HL-60/S4 treated with phorbol 12-myristate 13-acetate at 8.2 ng/mL for 4 days and 3 days (cell line): ENCODE measurements around the gene SULT1A2.
"Not testable (repeated sequence)": the region's sequence is repeated elsewhere in the genome, so short reads cannot be mapped to it uniquely, and the experiment has no call there.

Experiments used
- in situ Hi-C: fragments of 300-500 bp; cut with MboI; formaldehyde crosslinking; loops from 2 replicates; pipeline ENCODE4 v1.15.0; 2022; ENCODE audit warnings: low sequenced_read_pairs

The SULT1A2 gene

DNA sequence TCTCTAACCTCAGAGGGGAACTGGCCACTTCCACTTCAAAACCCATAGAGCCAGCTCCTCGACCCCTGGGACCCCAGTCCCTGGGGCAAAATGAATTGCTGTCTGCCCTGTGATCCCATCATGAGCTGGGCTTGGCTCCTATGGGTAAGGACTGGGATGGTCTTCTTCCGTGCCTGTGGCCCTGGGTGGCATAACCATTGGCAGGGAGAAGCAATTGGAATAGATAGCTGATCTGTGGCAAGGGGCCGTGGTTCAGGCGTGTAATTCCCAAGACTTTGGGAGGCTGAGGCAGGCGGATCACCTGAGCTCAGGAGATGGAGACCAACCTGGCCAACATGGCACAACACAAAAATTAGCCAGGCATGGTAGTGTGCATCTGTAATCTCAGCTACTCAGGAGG is 4.3 kb downstream of the SULT1A2 start:
- in situ Hi-C loops = loop anchor here (25.0 kb wide), 1 partner anchor 305 kb away; the partner anchor contains the start of gene SBK1

DNA sequence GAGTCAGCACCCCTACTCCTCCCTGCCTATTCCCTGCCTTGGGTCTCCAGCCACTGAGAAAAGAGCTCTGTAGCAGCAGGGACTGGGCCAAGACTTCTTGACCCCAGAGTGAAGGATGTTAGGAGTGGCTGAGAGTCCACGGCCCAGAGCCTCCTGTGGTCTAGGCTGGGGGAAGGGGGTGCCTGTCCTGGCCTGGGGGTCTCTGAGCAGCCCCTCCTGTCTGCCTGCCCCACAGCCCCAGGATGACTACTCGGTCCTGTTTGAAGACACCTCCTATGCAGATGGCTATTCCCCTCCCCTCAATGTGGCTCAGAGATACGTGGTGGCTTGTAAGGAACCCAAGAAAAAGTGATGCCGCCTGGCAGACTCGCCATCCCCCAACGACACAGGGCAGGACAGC is 5.5 kb downstream of the SULT1A2 start:
- in situ Hi-C loops = loop anchor here (25.0 kb wide), 1 partner anchor 304 kb away; the partner anchor contains the start of gene SBK1

GRCh38 chr16:28590384-28591340 is 6.2 kb downstream of the SULT1A2 start:
- in situ Hi-C loops = loop anchor here (25.0 kb wide), 1 partner anchor 303 kb away; the partner anchor contains the start of gene SBK1

DNA sequence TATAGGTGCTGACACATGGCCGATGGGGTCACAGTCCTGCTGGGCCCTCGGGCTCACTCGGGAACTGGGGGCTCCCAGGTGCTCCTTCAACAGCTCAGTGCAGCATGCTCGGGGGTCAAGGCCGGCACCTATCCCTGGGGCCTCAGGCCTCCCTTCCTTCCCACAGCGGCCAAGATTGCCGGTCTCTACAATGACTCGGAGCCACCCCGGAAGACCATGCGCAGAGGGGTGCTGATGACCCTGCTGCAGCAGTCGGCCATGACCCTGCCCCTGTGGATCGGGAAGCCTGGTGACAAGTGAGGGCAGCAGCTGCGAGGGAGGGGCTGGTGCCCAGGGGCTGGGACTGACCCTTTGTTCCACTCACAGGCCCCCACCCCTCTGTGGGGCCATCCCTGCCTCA is 6.9 kb downstream of the SULT1A2 start:
- in situ Hi-C loops = loop anchor here (25.0 kb wide), 1 partner anchor 303 kb away; the partner anchor contains the start of gene SBK1

- in situ Hi-C loops = loop anchor here (25.0 kb wide), 1 partner anchor 302 kb away; the partner anchor contains the start of gene SBK1
Measured at GRCh38 chr16:28589069-28589468, 7.8 kb downstream of the SULT1A2 start.

DNA sequence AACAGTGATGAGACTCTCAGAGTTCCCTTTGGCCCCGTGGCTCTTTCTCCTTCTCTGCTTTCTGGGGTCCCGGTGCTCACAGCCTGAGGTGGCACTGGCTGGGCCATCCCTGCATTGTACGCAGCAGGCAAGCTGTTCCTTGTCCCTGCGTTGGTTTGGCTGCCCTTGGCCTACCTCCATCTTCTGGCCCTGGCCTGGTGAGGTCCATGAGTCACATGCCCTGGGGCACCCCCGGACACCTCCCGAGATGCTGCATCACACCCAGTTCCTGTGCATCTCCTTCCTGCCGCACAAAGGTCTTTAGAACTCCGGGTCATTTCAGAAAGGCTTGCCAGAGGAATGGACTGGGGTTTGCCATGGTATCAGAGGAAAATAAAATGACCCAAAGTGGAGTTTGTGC is 9.5 kb downstream of the SULT1A2 start:
- in situ Hi-C loops = loop anchor here (25.0 kb wide), 1 partner anchor 300 kb away; the partner anchor contains the start of gene SBK1

GRCh38 chr16:28586466-28586865 is 10.4 kb downstream of the SULT1A2 start:
- in situ Hi-C loops = loop anchor here (25.0 kb wide), 1 partner anchor 299 kb away; the partner anchor contains the start of gene SBK1

GRCh38 chr16:28585674-28586073 is 11.2 kb downstream of the SULT1A2 start:
- in situ Hi-C loops = loop anchor here (25.0 kb wide), 1 partner anchor 298 kb away; the partner anchor contains the start of gene SBK1

- in situ Hi-C loops = loop anchor here (25.0 kb wide), 1 partner anchor 294 kb away; the partner anchor contains the start of gene SBK1
Measured at GRCh38 chr16:28580726-28581315, 16.0 kb downstream of the SULT1A2 start.

- in situ Hi-C loops = loop anchor here (25.0 kb wide), 1 partner anchor 288 kb away; the partner anchor contains the start of gene SBK1
Measured at GRCh38 chr16:28575446-28576109, 21.3 kb downstream of the SULT1A2 start.

GRCh38 chr16:28574925-28575324 is 21.9 kb downstream of the SULT1A2 start:
- in situ Hi-C loops = loop anchor here (25.0 kb wide), 1 partner anchor 288 kb away; the partner anchor contains the start of gene SBK1

GRCh38 chr16:28573738-28574718 is 22.8 kb downstream of the SULT1A2 start:
- in situ Hi-C loops = no loop called here

- in situ Hi-C loops = no loop called here
Measured at GRCh38 chr16:28572696-28573510, 23.9 kb downstream of the SULT1A2 start.

- in situ Hi-C loops = no loop called here
Measured at GRCh38 chr16:28569968-28570752, 26.7 kb downstream of the SULT1A2 start.

GRCh38 chr16:28569021-28569420 is 27.8 kb downstream of the SULT1A2 start:
- in situ Hi-C loops = no loop called here

DNA sequence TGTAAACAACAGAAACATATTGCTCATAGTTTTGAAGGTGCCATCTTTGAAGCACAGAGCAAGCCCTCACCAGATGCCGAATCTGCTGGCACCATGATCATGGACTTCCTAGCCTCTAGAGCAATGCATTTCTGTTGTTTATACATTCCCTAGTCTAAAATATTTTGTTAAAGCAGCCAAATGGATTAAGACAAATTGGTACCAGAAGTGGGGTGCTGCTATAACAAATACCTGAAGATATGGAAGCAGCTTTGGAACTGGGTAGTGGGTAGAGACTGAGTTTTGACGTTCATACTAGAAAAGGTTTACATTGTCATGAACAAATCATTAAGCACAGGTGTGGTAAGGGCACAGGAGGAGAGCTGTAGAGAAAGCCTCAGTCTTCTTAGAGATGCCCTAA is 29.6 kb downstream of the SULT1A2 start:
- in situ Hi-C loops = no loop called here

- in situ Hi-C loops = not testable (repeated sequence)
Measured at GRCh38 chr16:28566233-28566925, 30.5 kb downstream of the SULT1A2 start.
